Measurements from ENCODE around the gene PCSK6.

Gene PCSK6

DNA sequence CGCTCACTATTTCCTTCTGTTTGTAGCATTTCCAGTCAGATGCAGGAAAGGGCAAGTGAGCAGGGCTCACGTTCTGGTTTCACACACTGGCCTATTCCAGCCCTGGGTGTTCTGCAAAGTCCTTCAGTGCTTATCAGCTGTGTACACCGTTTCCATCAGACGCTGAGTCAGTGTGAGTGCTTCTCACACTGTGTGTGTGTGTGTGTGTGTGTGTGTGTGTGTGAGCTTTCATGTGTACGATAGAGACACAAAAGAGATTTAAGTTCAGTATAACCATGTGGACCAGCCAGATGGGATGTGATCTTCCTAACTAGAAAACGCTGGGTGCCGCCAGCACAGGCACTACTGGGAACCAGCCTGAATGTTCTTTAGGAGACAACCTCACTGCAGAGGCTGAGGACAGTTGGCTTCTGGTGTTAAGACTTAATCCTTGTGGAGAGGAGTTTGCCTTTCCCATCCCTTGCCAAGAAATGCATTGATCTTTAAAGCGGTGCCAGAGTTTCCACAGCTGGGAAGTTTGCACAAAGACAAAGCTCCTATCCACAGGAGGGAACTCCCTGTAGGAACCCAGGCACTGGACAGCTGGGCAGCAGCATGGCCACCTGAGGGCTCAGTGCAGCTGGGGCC lies 233.8 kb downstream of the PCSK6 start:
- DNase-seq = no peak

DNA sequence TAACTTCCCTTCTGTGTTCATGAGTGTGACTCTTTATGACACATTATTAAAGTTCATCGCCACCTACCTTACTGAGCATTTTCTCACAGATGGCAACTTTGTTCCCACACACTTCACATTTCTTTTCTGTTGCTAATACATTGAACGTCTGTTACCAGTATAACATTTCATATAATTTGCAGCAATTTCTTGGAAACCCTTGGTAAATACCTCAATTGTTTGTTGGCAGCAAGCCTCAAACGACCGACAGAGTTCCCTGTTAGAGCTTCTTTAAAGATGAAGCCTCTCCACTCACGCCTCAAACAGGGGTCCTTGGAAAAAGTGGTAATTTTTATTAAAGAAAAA lies 234.5 kb downstream of the PCSK6 start:
- no peak for DNase-seq

DNA sequence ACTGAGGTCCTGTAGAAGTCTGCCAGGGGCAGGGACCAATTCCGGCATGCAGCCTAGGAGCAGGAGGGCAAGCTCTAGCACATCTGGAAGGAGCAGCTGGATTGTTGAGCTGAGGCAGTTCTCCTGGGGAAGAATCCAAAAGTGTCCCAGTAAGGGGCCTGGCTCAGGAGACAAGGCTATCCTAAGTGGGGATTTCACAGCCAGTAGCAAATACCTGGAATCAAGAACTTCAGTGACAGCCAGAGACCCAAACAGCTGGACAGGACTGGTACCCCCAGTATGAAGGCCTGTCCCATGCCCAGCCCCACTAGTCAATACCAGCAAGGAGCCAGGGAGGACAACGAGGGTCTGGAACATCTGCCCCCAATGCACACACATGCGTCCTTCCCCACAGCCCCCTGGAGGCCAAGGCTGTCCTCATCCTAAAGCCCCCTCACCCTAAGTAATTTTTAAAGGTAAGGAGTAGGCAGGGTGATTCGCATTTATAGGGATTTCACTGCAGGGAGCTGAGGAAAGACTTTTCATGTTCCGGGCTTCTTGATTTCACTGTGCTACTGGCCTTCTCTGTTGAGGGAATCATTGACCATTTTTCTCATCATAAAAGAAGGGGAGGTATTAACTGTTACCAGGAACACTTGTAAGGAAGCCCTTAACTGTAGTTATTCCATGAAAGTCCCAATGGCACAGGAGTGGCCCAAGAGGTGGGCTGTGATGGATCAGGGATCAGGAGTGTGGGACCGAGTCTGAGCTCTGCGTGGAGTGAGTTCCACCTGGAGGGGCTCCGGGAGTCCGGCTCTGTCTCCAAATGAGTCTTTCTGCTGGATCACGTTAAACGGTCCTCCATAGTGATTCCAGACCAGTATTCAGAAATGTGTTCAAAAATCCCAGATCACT lies 235.1 kb downstream of the PCSK6 start:
- no peak for DNase-seq

All from amygdala (tissue), 56 donors.